ENCODE results near the gene NPAS3.

The NPAS3 gene

DNA sequence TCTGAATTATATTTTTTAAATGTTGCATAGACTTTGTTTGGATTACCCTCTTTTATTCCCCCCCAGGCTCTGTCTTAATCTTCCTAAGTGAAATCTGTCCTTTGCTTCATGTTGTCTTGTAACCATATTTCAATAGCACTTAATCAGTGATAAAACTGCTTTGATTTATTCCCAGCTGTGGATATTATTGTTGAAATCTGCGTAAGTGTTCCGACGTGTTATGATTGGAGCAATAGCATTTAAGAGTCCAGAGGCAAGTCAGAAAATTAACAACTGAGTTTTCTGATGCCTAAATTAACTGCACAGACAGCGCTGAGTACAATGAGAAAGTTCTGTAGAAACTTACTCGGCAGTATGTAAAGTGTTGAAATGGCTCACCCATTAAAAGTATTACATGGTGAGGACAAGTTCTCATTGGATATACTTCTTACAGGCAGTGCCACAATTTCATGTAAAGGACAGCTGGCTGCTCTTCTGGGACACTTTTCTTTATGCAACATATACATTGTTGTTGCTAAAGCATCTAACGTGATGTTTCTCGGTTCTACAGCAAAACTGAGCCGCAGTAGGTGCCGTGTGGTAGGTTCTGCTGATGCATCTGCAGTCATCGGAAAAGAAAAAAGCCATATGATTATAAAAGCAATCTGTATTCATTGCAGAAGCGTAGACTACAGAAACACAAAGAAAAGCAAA lies 511.2 kb downstream of the NPAS3 start:
- TF ChIP-seq FOXP2 (optimal IDR thresholded peaks at IDR 0.05; ENCODE audit: borderline replicate concordance, extremely low read depth, extremely low read length, insufficient read depth) (no peak), TAF1 (IDR thresholded peaks at IDR 0.05; ENCODE audit: borderline replicate concordance, insufficient read depth, low read length) (no peak), POLR2AphosphoS5 (IDR thresholded peaks at IDR 0.05; ENCODE audit: low read depth, low read length) (no peak), SIN3A (IDR thresholded peaks at IDR 0.05; ENCODE audit: borderline replicate concordance, insufficient read depth, low read length) (no peak)
- TF ChIP-seq, protein P1, sequence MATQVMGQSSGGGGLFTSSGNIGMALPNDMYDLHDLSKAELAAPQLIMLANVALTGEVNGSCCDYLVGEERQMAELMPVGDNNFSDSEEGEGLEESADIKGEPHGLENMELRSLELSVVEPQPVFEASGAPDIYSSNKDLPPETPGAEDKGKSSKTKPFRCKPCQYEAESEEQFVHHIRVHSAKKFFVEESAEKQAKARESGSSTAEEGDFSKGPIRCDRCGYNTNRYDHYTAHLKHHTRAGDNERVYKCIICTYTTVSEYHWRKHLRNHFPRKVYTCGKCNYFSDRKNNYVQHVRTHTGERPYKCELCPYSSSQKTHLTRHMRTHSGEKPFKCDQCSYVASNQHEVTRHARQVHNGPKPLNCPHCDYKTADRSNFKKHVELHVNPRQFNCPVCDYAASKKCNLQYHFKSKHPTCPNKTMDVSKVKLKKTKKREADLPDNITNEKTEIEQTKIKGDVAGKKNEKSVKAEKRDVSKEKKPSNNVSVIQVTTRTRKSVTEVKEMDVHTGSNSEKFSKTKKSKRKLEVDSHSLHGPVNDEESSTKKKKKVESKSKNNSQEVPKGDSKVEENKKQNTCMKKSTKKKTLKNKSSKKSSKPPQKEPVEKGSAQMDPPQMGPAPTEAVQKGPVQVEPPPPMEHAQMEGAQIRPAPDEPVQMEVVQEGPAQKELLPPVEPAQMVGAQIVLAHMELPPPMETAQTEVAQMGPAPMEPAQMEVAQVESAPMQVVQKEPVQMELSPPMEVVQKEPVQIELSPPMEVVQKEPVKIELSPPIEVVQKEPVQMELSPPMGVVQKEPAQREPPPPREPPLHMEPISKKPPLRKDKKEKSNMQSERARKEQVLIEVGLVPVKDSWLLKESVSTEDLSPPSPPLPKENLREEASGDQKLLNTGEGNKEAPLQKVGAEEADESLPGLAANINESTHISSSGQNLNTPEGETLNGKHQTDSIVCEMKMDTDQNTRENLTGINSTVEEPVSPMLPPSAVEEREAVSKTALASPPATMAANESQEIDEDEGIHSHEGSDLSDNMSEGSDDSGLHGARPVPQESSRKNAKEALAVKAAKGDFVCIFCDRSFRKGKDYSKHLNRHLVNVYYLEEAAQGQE (IDR thresholded peaks at IDR 0.05; ENCODE audit: insufficient read depth in 1 of 2, low read depth in 2 of 2, low read length in 2 of 2) = no peak

DNA sequence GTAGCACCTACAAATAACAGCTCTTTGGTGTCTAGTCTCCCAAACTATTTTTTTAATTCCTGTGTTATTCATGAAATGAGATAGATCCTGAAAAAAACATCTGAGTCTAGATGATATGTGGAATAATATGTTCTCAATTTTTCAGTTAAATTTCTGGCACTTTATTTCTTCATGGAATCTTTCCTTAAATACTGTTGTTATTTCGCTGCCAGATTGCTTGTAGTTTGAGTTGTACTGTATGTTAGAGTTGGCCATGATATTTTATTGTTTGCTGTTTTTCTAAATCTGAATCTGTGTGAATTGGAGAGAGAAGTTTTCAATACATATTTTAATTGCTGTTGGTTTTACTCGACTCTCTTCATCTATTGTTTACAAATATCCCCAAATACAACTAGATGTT lies 511.7 kb downstream of the NPAS3 start:
- no peak for TF ChIP-seq FOXP2 (optimal IDR thresholded peaks at IDR 0.05; ENCODE audit: borderline replicate concordance, extremely low read depth, extremely low read length, insufficient read depth)

DNA sequence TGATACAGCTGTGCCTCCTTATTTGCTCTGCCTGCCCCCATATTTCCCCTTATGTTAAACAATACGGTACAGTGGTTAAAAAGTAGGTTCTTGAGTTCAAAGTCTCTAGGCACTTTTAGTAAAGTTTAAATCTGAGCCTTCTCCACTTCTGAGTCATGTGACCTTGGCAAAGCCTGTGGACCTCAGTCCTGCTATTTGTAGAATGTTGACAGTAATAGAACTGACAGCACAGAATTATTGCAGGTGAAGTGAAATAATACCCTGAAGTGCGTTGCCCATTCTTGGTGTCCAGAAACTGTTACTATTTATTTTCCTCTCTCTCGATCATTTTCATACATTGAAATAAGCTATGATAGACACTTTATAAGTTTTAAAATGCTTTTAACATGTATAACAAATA lies 512.5 kb downstream of the NPAS3 start:
- TF ChIP-seq POLR2AphosphoS5 (IDR thresholded peaks at IDR 0.05; ENCODE audit: low read depth, low read length) (no peak), TAF1 (IDR thresholded peaks at IDR 0.05; ENCODE audit: borderline replicate concordance, insufficient read depth, low read length) (no peak)

DNA sequence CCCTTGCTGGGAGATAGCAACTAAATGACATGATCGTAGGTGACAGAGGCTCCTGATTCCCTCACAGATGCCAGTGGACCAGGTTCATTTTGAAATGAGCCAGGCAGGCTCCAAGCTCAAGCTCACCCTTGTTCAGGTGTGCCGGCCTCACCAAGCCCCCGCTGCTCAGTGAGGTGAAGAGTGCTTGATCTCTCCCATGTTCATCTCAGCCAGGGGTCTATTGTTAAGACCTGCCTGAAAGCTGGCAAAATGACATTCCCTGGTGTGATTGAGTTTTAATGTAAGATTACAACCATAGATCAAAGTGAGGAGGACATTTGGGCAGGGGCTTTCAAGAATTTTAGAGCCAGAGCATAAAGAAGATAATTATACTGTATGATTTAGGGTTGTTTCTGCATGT lies 514.3 kb downstream of the NPAS3 start:
- TF ChIP-seq, protein P1 (IDR thresholded peaks at IDR 0.05; ENCODE audit: insufficient read depth in 1 of 2, low read depth in 2 of 2, low read length in 2 of 2) = no peak
- no peak for TF ChIP-seq FOXP2 (optimal IDR thresholded peaks at IDR 0.05; ENCODE audit: borderline replicate concordance, extremely low read depth, extremely low read length, insufficient read depth)
- TF ChIP-seq POLR2AphosphoS5 (IDR thresholded peaks at IDR 0.05; ENCODE audit: low read depth, low read length) = no peak
- no peak for TF ChIP-seq TAF1 (IDR thresholded peaks at IDR 0.05; ENCODE audit: borderline replicate concordance, insufficient read depth, low read length)
- TF ChIP-seq SIN3A (IDR thresholded peaks at IDR 0.05; ENCODE audit: borderline replicate concordance, insufficient read depth, low read length) = no peak

DNA sequence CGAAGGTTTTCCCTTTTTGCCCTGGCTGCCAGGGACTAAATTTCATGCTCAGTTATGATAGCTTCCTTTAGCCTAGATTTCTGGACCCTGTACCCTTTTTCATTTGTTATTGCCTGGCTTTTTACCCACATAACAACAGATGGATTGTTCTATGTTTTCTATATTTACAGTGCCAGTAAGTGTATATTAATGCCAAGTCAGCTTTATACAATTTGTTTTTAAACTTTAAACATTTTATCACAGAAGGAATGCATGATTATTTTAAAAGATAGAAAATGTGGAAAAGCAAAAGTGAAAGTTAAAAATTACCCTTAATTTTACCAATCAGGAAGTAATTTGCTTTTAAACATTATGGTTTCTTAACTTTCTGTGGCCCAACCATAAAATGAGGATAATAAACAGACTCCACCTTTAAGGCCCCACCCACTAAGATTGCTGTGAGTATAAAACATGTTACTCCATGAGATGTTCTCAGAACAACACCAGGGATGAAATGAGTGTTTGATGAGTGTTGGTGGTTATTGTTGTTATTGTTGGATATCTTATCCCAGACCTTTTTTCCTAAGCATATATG lies 515.4 kb downstream of the NPAS3 start:
- TF ChIP-seq POLR2AphosphoS5 (IDR thresholded peaks at IDR 0.05; ENCODE audit: low read depth, low read length) = no peak
- TF ChIP-seq SIN3A (IDR thresholded peaks at IDR 0.05; ENCODE audit: borderline replicate concordance, insufficient read depth, low read length) = no peak
- no peak for TF ChIP-seq FOXP2 (optimal IDR thresholded peaks at IDR 0.05; ENCODE audit: borderline replicate concordance, extremely low read depth, extremely low read length, insufficient read depth)
- TF ChIP-seq, protein P1 (IDR thresholded peaks at IDR 0.05; ENCODE audit: insufficient read depth in 1 of 2, low read depth in 2 of 2, low read length in 2 of 2) = no peak
- no peak for TF ChIP-seq TAF1 (IDR thresholded peaks at IDR 0.05; ENCODE audit: borderline replicate concordance, insufficient read depth, low read length)

DNA sequence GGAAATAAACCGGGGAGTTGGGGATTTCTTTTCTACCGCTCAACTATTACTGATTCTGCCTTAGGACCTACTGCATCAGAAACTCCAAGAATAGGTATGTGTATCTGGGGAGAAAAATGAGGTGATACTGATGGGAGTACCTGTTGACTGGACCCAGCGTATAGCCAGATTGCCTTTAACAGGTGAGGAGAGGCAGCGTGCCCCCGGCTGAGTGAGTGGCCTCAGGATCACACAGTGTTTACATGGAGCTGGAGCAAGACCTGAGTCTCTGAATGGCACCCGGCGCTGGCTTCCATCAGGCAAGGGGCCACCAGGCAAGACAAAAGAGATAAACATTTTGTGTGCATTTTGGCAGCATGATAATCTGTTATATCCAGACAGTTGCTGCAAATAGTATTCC lies 516.0 kb downstream of the NPAS3 start:
- no peak for TF ChIP-seq SIN3A (IDR thresholded peaks at IDR 0.05; ENCODE audit: borderline replicate concordance, insufficient read depth, low read length)

Data from PFSK-1 (cell line).